GM04503 (cell line): Measurements from ENCODE around the gene PCK1.
A peak's percentile ranks its signal among the peaks of the same experiment; 100 is the strongest.
"Not testable (repeated sequence)": the region's sequence is repeated elsewhere in the genome, so short reads cannot be mapped to it uniquely, and the experiment has no call there.

Experiments
- DNase-seq: peaks from one replicate; pipeline ENCODE4 v3.0.0-alpha.2; 2012; ENCODE audit warnings: low read depth

PCK1 gene

DNA sequence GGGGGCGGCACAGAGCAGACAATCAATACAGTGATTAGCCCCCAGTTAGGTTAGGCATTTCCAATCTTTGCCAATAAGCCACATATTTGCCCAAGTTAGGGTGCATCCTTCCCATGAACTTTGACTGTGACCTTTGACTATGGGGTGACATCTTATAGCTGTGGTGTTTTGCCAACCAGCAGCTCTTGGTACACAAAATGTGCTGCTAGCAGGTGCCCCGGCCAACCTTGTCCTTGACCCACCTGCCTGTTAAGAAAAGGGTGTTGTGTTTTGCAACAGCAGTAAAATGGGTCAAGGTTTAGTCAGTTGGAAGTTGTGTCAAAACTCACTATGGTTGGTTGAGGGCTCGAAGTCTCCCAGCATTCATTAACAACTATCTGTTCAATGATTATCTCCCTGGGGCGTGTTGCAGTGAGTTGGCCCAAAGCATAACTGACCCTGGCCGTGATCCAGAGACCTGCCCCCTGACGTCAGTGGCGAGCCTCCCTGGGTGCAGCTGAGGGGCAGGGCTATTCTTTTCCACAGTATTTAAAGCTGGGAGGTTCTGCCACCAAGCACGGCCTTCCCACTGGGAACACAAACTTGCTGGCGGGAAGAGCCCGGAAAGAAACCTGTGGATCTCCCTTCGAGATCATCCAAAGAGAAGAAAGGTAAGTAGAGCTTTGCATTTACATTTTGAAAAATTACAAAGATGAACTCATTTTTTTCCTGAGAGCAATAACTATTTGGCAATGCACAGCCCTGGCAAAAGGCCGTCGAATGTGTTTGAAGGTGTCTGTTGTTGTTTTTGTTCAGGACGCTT lies at the start of gene PCK1:
TSS of gene PCK1 (plus strand) at position 557 of the 802 bp plus-strand sequence. CDS start 302 bp downstream, outside the sequence.
- DNase-seq, result no peak

DNA sequence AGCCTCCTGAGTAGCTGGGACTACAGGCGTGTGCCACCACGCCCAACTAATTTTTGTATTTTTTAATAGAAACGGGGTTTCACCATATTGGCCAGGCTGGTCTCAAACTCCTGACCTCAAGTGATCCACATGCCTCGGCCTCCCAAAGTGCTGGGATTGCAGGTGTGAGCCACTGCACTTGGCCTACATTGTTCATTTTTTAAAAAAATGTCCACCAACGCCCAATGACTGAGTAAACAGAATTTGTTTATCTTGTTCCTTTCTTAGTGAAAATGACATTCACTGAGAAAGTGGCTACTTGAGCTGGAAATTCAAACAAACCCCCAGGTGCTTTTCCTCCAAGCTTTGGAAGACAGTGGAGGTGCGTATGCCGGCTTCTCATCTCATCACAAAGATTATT lies 49.2 kb upstream of the PCK1 start:
- DNase-seq, result not testable (repeated sequence)

DNA sequence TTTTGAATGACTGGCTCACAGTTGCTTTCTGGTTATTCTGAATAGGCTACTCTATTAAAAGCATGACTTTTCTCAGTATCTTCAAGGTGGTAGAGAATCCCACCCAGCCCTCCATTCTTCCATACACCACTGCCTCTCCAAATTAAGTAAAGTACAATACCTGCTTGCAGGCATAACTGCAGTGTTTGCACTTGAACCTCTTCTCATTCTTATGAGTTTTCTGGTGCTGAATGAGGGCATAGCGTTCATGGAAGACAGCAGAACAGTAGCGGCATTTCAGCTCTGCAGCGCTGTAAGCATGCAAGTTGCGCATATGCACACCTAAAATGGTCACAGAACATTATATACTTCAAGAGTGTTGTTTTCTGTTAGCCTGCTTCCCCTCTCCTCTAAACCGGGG lies 48.5 kb upstream of the PCK1 start:
- no peak for DNase-seq

DNA sequence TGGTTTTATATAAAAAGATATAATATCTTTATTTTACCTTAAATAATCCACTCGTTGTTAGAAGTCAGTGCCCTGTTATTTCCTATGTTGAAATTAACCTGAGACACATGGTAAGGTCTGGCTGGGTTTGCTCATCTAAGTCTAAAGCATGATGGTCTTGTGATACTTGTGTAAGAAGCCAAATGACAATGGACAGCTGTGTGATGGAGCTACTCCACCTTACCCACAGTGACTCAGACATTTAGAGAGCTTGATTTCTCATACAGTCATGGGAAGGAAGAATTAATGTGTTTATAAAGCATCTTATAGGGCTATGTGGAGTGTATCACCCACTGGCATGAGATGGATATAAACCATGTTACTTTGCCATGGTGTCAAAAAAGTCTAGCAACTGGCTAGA lies 47.7 kb upstream of the PCK1 start:
- no peak for DNase-seq

DNA sequence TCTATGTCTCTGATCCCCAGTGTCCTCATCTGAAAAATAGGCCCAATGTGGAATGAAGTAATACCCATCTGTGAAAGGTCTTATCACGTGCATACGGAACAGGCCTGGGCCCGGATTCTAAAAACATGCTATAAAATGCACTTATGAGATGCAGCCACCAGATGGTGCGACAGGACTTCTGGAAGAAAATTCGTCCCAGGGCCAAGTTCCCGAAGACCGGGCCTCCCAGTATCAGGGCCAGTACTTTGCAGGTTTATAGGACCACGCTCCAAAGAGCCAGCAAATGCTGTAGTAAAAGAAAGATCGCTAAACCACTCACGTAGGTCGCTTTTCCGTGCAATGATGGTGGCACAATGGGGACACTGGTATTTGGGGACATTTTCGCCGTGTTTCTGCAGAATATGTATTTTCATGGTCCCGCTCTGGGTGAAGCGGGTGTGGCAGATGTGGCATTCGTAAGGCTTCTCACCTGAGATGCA lies 46.6 kb upstream of the PCK1 start:
- peak; percentile 9 for DNase-seq

DNA sequence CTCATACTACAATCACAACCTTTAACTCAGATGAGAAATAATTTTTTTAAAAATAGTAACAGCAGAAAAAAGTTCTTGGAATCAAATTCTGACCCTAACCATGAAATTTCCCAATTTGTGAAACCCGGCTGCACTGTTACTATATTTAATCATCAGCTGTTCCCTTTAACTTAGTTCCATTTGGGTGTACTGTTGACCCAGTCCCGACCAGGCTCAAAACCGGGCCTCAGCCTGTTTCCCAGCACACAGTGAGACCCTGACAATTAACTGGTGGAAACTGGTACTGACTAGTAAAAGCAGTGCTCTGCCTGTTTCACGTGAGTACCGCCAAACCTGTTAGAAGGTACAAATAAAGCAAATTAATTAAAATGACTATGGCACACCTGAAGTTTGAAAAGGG lies 43.0 kb upstream of the PCK1 start:
- DNase-seq, result no peak

DNA sequence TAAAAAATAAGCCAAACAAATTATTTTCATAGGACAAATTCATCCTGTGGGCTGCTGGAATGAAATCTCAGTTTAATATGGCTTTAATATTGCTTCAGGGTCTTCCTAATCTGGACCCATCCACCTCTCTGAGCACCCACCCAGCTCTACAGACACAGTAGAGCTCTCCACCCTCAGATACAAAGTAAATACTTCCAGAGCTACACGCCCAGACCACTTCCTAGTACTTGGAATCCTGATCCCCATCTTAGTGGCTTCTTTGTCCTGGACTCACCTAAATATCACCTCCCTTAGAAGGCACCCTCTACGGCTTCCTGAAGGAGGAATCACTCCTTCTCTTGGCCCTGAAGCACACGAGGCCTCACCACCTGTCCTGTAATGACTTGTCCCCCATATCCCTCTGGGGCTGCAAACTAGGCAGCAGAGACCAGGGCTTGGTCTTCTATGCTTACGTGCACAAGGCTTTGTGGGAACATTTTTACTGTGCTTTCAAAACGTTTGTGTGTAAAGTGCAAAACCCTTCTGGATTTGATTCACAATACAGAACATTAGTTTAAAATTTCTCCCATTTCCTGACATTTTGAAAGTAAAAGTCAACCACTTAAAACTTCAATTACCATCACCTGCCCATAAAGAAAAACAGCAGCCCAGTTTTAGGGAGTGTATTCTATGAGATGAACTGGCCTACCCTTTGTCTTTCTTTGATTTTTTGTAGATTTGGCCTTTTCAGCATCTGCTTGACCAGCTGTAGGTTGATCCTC lies 38.4 kb upstream of the PCK1 start:
- no peak for DNase-seq

DNA sequence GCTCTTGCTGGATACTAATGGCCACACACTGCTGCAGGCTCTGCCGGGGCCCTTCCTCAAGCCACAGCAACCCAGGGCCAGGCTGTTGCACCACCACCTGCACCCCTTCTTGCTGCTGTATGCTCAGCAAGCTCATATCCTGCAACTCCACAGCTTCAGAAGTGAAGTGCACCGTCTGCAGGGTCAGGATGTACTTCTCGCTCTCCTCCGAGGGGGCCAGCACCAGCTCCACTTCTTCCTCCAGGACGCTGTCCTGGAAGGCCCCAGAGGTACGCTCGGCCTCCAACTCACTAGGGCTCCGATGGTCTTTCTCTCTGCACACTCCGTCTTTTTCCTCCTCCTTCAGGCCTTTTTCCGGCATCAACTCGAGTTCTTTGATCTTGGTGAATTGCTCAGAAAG lies 37.1 kb upstream of the PCK1 start:
- no peak for DNase-seq

DNA sequence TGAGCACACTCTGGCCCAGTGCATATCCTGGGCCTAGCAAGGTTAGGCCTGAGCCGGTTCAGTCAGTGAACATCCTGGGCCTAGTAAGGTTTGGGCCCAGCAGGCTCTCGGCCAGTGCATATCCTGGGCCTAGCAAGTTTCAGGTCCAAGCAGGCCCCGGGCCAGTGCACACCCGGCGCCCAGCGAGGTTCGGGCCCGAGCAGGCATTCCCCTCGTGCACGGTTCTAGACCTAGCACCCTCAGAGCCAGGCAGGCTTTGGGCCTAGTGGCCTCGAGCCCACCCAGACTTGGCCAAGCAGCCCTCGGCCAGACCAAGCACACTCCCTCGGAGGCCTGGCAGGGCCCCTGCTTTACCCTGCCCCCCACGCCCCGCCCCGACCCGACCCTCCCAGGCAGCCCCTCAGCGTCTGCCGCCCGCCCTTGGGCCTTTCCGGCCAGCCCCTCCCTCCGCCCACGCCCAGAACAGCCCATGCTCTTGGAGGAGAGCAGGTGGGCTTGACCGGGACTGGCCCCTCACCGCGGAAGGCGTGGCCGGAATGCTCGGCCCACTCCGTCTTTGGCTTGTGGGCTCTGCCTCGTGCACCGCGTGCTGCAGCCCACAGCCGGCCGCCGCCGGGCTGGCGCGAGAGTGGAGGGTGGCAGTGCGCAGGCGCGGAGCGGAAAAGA lies 36.3 kb upstream of the PCK1 start, which contains the start of gene CTCFL:
TSS of gene CTCFL (minus strand) at position 630 of the 666 bp plus-strand sequence. CDS start 935 bp downstream, outside the sequence.
- DNase-seq, result no peak

DNA sequence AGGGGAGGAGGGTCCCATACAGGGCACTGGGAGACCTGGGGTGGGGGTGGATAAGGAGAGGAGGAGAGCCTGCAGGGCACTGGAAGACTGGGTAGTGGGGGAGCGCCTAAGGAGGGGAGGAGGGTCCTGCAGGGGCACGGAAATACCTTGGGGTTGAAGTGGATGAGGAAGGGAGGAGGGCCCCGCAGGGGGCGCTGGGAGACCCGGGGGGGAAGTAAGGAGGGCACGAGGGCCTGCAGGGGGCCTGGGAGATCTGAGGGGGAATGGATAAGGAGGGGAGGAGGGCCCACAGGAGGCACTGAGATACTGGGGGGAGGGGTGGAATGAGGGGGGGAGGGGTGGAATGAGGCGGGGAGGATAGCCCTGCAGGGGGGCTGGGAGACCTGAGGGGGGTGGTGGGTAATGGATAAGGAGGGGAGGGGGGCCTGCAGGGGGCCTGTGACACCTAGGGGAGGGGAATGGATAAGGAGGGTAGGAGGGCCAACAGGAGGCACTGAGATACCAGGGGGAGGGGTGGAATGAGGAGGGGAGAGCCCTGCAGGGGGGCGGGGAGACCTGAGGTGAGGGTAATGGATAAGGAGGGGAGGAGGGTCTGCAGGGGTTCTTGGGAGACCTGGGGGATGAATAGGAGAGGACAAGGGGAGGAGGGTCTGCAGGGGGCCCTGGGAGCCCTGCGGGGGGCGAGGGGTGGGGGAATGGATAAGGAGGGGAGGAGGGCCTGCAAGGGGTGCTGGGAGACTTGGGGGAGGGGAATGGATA lies 35.4 kb upstream of the PCK1 start:
- DNase-seq, result no peak

DNA sequence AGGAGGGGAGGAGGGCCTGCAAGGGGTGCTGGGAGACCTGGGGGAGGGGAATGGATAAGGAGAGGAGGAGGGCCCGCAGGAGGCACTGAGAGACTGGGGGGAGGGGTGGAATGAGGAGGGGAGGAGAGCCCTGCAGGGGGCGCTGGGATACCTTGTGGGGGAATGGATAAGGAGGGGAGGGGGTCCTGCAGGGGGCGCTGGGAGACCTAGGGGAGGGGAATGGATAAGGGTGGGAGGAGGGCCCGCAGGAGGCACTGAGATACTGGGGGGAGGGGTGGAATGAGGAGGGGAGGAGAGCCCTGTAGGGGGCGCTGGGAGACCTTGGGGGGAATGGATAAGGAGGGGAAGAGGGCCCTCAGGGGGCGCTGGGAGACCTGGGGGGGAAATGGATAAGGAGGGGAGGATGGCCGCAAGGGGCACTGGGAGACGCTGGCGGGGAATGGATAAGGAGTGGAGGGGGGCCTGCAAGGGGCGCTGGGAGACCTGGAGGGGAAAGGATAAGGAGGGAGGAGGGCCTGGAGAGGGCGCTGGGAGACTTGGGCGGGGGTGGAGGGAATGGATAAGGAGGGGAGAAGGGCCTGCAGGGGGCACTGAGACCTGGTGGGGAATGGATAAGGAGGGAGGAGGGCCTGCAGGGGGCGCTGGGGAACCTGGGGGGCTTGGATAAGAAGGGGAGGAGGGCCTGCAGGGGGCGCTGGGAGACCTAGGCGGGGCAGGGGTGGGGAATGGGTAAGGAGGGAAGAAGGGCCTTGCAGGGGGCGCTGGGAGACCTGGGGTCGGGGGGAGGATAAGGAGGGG lies 34.6 kb upstream of the PCK1 start:
- DNase-seq, result no peak

DNA sequence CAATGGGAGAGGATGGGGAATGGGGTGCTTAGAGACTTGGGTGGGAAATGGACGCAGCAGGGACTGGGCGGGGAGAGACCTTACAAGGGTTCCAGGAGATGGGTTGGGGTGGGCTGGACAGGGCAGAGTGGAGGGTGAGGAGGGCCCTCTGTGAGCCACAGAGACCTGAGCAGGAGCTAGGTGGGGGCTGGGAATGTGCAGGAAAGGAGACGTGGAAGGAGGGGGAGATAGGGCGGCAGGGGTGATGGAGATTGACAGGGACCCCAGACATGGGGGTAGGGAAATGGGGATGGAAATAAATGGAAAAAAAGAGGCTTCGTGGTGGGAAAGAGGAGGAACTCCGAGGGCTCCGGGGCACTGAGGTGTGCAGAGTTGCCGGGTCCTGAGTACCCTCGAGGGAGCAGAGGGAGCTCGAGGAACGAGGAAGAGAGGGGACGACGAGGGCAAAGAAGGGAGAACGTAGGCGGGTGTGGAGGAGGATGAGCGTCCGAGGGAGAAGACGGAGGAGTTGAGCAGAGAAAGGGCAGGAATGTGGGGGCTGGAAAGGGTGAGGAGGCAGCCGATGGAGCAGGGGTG lies 33.9 kb upstream of the PCK1 start:
- DNase-seq, result no peak

DNA sequence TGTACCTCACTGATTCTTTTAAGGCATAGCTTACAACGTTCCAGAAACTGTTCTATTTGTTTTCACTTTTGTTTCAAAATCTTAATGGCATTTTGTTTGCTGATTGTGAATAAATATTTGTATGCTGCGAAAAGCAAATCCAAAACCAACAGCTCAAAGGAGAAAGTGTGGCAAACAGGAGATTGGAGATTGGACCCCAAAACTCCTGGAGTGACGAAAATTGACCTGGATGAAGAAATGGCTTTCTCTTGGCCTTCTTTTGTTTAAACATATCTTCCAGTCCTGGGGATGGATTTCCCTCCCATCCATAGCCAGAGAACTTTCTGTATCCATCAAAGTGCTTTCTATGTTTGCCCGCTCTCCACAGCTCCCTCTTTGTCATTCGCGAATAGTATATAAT lies 33.2 kb upstream of the PCK1 start:
- DNase-seq, result no peak

DNA sequence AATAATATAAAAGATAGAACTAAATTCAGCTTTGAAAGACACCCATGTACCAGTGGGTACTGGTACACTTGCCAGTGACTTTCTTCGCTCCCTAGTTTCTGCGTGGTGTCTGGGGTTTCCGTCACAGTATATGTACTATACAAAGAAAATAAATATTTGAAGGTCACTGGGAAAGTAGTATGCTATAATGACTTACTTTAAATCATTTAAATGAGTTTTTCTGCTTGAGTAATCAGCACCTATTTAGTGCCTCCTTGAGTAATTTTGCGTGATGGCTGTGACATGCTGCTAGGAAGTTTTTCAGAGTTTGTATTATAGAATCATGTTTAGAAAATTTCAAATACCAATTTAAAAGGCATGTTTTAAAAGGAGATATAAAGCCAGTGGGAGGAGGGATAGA lies 32.8 kb upstream of the PCK1 start:
- DNase-seq, result no peak

DNA sequence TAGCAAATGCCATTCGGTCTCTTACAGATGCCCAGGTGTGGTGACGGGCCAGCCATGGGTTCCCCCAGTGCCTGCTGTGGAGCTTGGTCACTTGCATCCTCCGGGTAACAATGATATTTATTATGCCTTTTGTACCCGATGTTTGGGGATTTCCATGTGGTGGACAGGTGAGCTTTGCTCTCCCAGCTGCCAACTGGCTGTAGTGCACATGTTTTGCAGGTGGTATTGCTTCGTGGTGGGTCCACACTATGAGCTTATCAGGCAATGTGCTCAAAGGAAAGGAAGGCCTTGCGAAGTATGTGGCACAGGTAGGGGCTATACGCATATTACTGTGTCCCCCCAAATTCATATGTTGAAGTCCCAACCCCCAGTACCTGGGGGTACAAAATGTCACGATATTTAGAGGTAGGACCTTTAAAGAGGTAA lies 31.7 kb upstream of the PCK1 start:
- DNase-seq, result no peak

DNA sequence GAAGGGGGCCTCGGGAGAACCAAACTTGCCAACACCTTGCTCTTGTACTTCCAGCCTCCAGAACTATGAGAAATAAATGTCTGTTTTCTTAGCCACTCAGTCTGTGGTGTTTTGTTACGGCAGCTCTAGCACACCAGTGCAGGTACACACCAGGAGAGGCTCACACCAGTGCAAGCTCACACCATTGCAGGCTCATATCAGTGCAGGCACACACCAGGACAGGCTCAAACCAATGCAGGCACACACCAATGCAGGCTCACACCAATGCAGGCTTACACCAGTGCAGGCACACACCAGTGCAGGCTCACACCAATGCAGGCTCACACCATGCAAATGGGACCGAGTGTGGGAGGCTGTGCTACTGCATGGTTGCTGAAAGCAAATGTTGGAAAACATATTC lies 31.1 kb upstream of the PCK1 start:
- DNase-seq, result no peak

DNA sequence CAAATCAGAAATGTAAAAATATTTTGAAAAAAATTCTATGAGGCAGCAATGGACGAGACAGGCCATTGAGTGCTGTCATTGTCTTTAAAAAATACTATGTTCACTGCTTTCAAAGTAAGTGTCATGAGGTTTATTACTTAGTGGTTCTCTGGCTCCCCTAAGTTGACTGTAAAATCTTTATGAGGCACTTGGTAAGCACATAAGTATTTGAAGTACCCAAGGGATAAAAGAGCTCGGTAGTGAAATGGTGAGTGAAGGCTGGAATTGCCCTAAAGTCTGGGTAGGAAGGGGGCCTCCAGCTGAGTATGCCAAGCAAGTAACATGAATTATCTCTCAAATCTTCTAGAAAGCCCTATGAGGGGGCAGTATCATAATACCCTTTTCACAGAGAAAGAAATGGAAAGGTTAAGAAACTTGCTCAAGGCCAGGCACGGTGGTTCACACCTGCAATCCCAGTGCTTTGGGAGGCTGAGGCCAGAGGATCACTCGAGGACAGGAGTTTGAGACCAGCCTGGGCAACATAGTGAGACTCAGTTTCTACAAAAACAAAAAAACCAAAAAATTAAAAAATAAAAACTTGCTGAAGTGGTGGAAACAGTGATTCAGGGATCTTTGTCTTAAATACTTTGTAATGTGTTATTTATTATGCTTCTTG lies 30.5 kb upstream of the PCK1 start:
- no peak for DNase-seq

DNA sequence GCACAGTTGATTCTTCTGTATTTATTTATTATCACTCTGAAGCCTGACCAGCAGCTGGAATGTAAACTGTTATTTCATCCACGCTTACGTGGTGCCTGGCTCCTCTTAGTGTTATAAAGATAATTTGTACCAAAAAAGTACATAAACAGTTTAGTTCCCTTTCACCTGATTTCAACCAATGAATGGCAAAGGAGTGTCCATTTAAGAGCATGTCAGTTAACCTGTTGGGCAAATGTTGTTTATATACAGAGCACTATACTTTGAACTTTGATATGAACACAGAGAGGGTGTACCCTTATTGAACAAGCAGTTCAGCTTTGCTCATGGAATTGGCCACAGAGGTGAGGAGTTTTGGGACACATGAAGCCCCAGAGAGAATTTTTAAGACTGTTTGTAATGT lies 28.8 kb upstream of the PCK1 start:
- DNase-seq, result no peak

DNA sequence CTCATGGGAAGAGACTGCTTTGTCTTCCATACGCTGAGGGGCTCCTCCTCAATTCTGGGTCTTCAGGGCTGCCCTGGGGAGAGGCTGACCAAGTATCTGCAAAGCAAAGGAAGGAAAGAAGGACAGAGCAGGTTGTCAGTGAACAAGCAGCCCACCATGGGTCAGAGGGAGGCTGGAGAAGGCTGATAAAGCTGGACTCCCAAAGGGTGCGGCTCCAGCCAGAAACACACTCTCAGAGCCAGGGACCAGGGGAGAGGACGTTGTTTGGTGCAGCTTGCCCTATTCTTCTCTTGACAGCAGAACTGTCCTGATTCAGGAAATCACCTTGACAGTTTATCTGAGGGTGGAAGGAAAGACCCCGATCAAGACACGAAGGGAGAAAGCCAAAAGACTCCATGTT lies 25.6 kb upstream of the PCK1 start:
- no peak for DNase-seq

DNA sequence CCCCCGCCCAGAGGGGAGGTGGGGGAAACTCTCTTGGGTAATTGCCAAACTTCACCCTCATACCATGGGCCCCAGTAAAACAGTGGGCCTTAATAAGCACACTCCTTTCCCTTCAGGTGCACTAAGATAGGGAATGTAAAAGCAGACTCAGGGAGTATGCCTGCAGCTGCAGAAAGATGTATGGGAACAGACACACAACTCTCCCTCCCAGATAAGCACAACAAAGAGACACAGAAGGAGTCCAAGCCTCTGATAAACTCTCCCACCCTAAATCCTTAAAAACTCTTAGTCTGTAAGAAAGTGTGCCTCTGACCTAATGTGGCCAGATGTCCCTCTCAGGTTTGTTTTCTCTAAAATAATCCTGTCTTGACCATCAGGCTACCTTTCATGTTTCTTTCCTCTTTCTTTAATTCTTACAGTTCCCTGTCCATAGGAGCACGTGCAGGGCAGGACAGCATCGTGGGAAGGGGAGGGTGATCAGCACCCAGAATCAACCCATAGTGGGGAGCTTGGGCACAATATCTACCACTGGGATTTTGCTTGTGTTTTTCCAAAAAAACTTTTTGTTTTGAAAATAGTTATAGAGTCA lies 24.7 kb upstream of the PCK1 start:
- DNase-seq, result no peak
